NCI-H82 (cell line): Measurements from ENCODE around the gene CALU.

Experiments
- DNase-seq: peaks from one replicate; lab custom pipeline; 2025; lab: John Stamatoyannopoulos, UW

CALU gene

DNA sequence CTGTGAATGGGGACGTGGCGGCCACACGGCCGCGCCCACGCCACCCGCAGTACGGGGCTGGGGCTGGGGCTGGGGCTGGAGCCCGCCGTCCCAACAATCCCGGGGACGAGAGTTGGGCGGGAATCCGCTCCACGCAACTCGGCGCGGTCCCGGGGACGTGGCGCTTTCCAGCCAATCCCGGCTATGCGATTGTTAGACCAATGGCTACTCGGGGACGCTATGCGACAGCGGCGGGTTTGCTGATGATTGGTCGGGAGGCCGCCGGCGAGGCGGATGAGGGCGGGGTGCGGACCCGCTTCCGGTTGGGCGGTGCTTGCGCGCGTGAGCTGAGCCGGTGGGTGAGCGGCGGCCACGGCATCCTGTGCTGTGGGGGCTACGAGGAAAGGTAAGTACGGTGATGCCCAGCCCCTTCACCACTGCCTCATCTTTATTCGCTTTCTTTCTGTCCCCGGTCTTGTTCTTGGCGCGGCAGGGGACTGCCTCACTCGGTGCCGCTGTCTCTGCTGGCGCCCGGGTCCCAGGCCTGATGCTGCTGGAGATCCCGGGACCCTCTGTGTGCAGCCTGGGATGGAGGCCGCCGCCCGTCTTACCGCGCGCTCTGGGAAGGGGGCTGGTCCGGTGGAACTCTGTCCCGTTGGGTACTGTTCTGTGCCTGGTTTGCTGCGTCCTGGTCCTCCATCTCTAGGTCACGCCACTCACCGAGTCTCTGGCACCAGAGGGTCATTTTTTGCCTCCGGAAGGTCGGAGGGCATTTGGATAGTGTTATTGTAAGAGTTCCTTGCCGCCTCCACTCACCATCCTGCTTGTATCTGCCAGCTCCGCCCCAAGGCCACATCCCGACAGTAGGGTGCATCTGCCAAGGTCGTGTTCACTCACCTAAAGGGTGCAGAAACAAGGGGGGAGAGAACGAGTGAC lies at the start of gene CALU:
TSS of gene CALU (plus strand) at position 312 of the 915 bp plus-strand sequence. CDS start 9,225 bp downstream, outside the sequence.
- DNase-seq, result peak; percentile 98

DNA sequence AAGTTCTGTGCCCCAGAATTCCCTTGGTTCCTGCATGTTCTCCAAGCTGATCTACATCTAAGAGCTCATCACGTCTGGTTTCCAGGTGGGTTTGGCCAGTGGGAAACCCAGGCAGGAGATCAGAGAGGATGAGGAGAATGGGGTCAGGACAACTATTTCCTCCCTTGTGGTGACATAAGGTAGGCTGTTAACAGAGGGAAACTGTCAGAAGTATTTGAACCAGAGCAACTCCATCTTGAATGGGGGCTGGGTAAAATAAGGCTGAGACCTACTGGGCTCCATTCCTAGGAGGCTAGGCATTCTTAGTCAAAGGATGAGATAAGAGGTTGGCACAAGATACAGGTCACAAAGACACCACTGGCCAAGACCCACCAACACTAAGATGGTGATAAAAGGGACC lies 47.9 kb upstream of the CALU start:
- DNase-seq, result no peak

- DNase-seq, result no peak
These were observed 46.4 kb upstream of the CALU start for GRCh38 chr7:128692623-128693270.

DNA sequence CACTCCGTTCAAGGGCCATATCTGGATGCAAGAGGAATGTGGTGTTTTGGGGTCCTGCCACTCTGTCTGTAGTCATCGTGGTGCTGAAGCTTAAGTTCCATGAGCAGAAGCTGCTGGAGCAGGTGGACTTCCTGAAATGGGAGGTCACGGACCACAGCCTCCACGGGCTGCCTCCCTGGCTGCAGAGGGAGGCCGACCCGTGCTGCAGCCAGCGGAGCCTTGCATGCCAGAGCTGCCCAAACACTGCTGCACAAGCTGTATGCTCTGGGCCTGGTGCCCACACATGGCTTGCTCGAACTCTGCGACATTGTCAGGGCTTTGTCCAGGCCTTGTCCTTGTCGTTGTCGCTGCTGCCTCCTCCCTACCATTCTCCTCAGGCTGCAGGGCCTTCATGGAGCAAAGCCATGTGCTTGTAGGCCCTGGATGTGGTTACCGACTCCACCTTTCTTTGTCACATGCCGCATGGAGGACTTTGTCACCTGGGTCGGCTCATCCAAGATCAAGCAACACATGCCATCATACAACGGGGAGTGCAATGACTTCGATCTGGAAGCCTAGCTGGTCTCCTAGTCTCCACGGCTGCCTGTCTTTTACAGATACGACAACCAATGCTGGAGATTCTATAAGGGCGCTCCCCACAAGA lies 45.7 kb upstream of the CALU start:
- DNase-seq, result no peak

DNA sequence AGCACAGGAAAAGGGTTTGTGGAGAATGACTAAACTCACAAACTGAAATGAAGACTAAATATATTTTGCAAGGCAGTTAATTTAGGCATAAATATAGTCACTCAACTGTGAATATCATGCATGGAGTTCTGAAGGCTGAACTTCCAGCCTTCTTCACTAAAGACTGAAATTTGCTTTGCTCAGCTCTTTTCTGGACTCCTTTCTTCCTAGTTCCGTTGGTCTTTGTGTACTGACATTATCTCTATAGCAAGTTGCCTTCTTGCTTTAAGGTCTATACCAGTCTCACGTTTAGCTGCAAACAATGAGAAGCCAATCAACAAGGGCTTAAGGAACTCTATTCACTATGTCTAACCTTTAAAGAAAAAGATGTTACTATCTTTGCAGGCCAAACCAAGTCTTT lies 44.4 kb upstream of the CALU start:
- DNase-seq, result no peak

GRCh38 chr7:128697302-128697905 lies 41.8 kb upstream of the CALU start:
- DNase-seq, result peak; percentile 47

DNA sequence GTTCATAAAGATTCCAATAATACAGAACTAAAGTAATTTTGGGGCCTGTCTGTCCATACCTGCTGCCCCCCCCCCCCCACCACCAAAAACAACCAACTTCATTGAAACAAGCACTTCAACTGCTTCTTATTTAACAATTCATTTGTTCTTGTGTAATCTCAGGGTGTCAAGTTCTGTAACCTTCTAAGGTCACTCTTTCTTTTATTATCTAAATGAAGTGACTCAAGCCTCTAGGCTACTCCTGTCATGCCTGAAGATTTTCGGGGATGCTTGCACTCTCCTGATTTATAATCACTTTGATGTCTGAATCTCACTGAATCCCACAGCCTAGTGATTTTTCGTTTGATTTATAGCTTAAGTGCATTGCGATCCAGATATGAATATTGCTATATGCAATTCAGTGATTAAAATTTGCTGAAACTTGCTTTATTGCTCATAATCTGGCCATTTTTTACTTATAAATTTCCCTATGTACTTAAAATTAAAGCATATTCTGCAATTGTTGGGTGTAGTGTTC lies 39.9 kb upstream of the CALU start:
- DNase-seq, result no peak

DNA sequence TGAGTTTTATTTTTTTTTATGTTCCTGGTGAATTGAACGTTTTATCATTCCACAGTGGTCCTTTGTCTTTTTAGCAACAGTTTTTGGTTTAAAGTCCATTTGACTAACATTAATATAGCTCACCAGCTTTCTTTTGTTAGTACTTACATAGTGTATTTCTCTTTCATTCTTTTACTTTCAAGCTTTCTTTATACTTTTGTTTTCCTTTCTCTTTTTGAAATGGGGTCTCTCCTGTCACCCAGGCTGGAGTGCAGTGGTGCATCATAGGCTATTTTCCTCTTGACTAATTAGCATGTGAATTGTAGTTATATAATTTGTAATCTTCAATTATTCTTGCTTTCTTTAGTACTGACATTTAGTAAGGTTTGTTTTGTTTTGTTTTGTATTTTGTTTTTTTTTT lies 39.3 kb upstream of the CALU start:
- DNase-seq, result no peak

DNA sequence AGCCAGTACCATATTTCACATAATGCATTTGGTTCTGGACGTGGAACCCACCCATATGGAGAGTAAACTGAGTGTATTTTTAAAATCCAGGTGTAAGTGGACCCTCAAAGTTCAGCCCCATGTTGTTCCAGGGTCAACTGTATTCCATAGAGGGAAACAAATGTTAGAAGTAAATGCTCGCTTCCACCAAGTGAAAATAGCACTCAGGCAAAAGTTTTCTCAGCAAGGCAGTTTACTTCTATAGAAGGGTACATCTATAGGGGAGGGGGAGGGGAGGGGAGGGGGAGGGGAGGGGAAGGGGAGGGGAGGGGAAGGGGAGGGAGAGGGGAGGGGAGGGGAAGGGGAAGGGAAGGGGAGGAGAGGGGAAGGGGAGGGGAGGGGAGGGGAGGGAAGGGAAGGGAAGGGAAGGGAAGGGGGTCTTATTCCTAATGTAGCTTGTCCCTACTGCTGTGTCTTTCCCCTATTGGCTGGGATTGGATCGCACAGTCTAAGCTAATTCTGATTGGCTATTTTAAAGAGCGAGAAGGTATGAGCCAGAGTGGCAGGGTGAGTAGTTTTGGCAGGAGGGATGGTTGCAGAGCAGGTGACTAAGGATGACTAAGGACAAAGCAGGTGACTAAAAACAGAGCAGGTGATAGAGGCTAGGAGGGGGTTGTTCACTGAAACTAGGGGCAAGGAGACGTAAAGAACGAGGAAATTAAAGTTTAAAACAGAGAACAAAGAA lies 37.9 kb upstream of the CALU start:
- DNase-seq, result no peak

DNA sequence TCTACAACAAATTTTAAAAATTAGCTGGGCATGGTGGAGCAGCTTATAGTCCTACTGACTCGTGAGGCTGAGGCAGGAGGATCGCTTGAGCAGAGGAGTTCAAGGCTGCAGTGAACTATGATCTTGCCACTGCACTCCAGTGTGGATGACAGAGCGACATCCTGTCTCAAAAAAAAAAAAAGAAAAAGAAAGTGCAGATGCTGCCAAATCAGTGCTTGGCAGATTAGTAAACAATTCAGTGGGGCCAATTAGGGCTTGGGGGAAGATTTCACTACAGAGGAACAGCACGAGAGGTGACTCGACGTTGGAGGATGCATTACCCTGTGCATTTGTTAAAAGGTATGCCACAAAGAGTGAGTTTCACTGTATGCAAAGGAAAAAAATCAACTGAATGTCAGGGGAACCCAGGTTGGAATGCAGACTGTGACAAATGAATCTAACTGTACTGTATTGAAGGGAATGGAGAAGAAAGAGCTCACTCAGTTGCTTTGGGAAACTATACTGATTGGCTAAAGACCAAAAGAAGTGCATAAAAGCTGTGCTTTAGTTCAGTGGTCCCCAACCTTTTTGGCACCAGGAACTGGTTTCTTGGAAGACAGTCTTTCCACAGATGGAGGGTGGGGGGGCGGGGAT lies 35.4 kb upstream of the CALU start:
- no peak for DNase-seq

DNA sequence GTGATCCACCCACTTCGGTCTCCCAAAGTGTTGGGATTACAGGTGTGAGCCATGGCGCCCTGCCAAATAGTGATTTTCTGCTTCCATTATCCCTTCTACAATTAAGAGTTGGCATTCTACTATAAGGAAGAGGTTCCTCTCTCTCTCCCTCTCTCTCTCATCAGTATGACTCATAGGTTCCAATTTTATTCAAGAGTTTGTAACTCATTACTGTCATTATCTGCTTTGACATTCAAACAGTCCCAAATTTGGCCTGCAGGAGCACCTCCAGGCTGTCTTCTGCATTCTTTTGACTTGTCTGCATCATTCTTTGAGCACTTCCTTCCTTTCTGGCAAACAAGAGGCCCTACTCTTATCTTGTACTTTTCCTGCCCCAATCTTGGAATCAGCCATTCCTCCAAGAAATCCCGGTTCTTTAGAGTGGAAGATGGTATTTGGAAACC lies 33.2 kb upstream of the CALU start:
- no peak for DNase-seq

DNA sequence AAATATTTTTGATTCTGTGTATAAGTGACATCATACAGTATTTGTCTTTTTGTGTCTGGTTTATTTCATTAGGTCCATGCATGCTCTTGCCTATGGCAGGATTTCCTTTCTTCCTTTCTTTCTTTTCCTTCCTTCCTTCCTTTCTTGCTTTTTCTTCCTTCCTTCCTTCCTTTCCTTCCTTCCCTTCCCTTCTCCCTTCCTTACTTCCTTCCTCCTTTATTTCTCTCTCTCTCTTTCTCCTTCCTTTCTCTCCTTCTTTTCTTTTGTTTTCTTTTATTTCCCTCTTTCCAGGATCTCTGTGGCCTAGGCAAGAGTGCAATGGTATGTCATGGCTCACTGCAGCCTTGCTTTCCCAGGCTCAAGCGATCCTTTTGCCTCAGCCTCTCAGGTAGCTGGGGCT lies 31.4 kb upstream of the CALU start:
- no peak for DNase-seq

DNA sequence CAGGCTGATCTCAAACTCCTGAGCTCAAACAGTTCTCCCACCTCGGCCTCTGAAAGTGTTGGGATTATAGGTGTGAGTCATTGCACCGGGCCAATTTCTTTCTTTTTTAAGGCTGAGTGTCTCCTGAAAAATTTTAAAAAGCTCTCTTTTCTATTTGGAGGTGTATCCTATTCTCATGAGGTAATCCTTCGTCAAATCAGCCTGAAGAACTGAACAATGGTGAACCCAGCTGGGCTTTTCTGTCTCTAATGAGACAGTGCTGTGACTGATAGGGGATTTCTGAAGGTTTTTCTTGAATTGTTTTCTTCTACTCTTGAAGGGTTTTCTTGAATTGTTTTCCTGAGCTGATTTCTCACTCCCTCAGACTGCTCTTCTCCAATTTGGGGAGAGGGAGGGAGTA lies 30.9 kb upstream of the CALU start:
- DNase-seq, result no peak

DNA sequence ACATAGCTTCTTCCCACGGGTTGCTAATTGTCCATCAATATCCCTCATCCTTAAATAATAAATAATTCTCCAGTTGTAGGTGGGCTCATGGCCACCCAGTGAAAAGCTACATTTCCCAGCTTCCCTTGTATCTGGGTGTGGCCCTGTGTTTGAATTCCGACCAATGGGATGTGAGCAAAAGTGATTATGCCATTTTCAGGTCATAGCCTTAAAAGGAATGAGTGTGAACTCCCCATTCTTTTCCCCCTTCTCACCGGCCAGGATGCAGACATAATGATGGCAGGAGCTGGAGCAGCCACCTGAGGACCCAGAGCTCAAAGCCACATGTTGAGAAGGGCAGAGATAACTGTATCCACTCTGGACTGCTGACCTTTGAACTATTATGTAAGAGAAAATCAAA lies 30.3 kb upstream of the CALU start:
- DNase-seq, result no peak

DNA sequence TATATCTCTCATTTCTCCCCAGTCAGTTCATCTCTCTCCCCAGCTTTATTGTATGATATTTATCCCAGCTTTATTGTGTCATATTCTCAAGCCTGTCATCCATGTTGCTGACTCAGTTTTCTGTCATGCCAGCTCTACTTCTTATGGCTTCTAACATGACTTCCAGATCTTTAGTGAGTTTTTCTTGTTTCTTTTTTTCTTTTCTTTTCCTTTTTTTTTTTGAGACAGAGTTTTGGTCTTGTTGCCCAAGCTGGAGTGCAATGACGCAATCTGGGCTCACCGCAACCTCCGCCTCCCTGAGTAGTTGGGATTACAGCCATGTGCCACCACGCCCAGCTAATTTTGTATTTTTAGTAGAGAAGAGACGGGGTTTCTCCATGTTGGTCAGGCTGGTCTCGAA lies 28.7 kb upstream of the CALU start:
- DNase-seq, result no peak

GRCh38 chr7:128713794-128714193 lies 25.4 kb upstream of the CALU start:
- no peak for DNase-seq

DNA sequence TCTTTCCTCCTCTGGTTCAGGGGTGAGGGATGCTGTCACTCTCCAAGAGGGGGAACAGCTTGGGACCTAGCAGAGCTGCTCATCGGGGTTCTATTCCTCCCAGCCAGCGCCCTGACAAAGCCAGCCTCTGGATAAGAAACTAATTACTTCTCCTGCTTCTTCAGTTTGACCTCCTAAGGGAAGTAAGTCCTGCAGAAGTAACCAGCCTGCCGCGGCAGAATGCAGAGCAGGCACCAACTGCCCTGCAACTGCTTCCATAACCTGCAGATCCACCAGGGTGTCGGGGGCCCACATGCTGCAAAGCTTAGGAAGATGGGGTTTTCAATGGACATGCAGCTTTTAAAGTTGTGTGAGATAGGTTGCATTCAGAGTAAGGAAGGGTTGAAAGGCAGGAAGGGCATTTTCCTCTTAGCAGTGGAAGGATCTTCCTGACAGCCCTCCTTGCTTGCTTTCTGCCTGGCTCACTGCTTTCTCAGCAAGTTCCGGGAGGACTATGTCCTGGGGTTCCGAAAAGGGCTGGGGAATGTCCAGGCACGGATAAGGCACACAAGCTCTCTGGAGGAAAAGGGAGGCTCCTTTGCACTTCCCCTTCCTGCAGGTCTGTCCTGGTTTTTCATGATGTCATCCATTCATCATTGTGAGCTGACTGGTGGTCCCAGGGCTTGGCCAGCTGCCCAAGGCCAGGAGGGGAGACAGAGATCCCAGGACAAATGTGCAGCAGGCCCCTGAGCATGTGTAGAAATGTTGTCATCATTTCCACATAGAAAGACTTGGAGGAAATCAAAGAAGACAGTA lies 24.3 kb upstream of the CALU start:
- DNase-seq, result no peak

DNA sequence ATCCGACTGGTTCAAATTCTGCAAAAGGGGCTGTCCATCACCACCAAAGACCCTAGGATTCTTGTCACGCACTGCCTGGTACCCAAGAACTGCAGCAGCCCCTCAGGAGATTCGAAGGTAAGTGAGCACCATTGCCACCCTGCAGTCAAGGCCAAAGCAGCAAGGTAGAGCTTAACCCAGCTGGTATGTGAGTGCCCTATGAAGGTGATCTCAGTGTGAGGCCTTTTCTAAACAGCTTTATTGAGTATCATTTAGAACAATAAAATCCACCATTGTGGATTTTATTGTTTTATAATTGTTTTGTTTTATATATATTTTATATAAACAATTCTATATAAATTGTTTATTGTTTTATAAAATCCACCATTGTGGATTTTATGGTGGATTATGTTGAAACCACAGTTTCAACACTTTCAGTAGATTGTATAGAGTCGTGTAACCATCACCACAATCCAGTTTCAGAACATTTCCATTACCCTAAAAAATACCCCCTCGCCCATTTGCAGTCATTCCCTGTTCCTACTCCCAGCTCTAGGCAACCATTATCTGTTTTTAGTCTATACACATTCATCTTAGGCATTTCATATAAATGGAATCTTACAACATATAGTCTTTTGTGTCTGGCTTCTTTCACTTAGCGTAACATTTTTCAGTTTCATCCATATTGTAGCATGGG lies 20.1 kb upstream of the CALU start:
- DNase-seq, result no peak

- no peak for DNase-seq
These were observed 17.8 kb upstream of the CALU start for GRCh38 chr7:128721376-128721775.

GRCh38 chr7:128724743-128725142 lies 14.4 kb upstream of the CALU start:
- no peak for DNase-seq
